Astrocyte of the spinal cord (primary cell): ENCODE data around the gene IGSF22.
"Not testable (repeated sequence)": the region's sequence is repeated elsewhere in the genome, so short reads cannot be mapped to it uniquely, and the experiment has no call there.

ENCODE experiments used
- DNase-seq: peaks from one replicate; pipeline ENCODE4 v3.0.0; 2011; ENCODE audit warnings: low read depth, low spot score
- H3K4me3 ChIP-seq: 2 replicates; pipeline ENCODE4 v1.5.1; 2011; ENCODE audit warnings: low read depth, mild to moderate bottlenecking, low read length, moderate library complexity
- CTCF ChIP-seq: IDR thresholded peaks from 2 replicates; pipeline ENCODE4 v1.5.1; 2012; ENCODE audit warnings: low read depth, mild to moderate bottlenecking, low read length, inconsistent platforms
- in situ Hi-C: cut with HindIII; loops from 2 replicates; pipeline ENCODE4 v1.10.0; 2017; ENCODE audit warnings: low sequenced_read_pairs

Gene IGSF22

DNA sequence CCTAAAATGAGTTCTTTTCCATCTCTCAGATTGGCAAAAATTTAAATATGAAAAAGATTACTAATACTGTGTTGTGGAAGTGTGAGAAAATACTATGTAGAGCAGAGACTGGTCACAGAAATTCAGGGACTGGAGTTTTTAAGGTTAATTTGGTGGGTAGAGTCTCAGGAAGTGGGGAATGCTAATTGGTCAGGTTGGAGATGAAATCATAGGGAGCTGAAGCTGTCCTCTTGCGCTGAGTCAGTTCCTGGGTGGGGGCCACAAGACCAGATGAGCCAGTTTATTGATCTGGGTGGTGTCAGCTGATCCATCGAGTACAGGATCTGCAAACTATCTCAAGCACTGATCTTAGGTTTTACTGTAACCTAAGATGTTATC, 56.8 kb downstream of the IGSF22 start:
- no peak overlapping the region for H3K4me3 ChIP-seq
- DNase-seq = no peak
- in situ Hi-C loops = no loop called here
- TF ChIP-seq CTCF = no peak

- in situ Hi-C loops = no loop called here
- no peak for DNase-seq
- no peak overlapping the region for H3K4me3 ChIP-seq
- TF ChIP-seq CTCF = no peak
These were observed 57.9 kb downstream of the IGSF22 start for GRCh38 chr11:18668131-18668530.

- H3K4me3 ChIP-seq, in situ Hi-C loops, DNase-seq: not testable (repeated sequence)
These were observed 60.6 kb downstream of the IGSF22 start for GRCh38 chr11:18665353-18665872.

- H3K4me3 ChIP-seq = no peak overlapping the region
These were observed 68.3 kb downstream of the IGSF22 start for GRCh38 chr11:18657673-18658072.

More at GRCh38 chr11:18657673-18658072, 68.3 kb downstream of the IGSF22 start:
- no peak for DNase-seq
- in situ Hi-C loops = no loop called here
- no peak for TF ChIP-seq CTCF
